GM13977 (cell line): ENCODE measurements around the gene IFNL4.

Experiments
- DNase-seq: peaks from one replicate; pipeline ENCODE4 v3.0.0; 2012; ENCODE audit warnings: low spot score
- CTCF ChIP-seq: IDR thresholded peaks from 2 replicates; pipeline ENCODE4 v1.5.1; 2012; ENCODE audit warnings: mild to moderate bottlenecking, control low read depth; ENCODE audit not compliant: insufficient read depth; ENCODE audit errors: extremely low read depth, missing control alignments
- in situ Hi-C: fragments of 300-500 bp; cut with MboI; formaldehyde crosslinking; loops from one replicate; pipeline ENCODE4 v1.12.0; 2022; ENCODE audit warnings: low sequenced_read_pairs, low pct_unique_long_range_greater_than_20kb, mixed read lengths, inconsistent platforms; ENCODE audit not compliant: unreplicated experiment

The IFNL4 gene

GRCh38 chr19:39196320-39196719 is 52.3 kb downstream of the IFNL4 start:
- TF ChIP-seq CTCF: no peak
- in situ Hi-C loops: no loop called here
- DNase-seq: no peak
